DND-41 (cell line): ENCODE data around the gene TMC3.

Source experiments
- ATAC-seq: fragments of 200-7000 bp; cut with Tn5 transposase; 3 replicates; pipeline ENCODE4 v1.9.1; 2021; ENCODE audit warnings: low read depth; ENCODE audit not compliant: insufficient read depth
- DNase-seq: peaks from one replicate; pipeline ENCODE4 v3.0.0-alpha.2; 2020
- H2AFZ ChIP-seq: 2 replicates; pipeline ENCODE4 v1.6.0; 2012; ENCODE audit warnings: low read depth, low read length
- H3K27ac ChIP-seq: 2 replicates; pipeline ENCODE4 v1.5.1; 2012; ENCODE audit warnings: low read length, inconsistent platforms
- H3K27me3 ChIP-seq: fragments of 200-600 bp; sonication (generic); 2 replicates; pipeline ENCODE4 v1.6.0; 2012; ENCODE audit warnings: low read length, mild to moderate bottlenecking, inconsistent platforms; ENCODE audit not compliant: insufficient read depth, poor library complexity
- H3K36me3 ChIP-seq: 2 replicates; pipeline ENCODE4 v1.5.1; 2012; ENCODE audit warnings: low read length, inconsistent platforms; ENCODE audit not compliant: insufficient read depth
- H3K4me1 ChIP-seq: 2 replicates; pipeline ENCODE4 v1.5.1; 2012; ENCODE audit warnings: mild to moderate bottlenecking, low read length; ENCODE audit not compliant: insufficient read depth
- H3K4me2 ChIP-seq: 2 replicates; pipeline ENCODE4 v1.6.0; 2012; ENCODE audit warnings: mild to moderate bottlenecking, moderate library complexity, low read length, inconsistent platforms; ENCODE audit not compliant: insufficient read depth
- H3K4me3 ChIP-seq, 2 experiments: fragments of 200-600 bp in 1 of 2; shearing (Covaris generic) in 1 of 2; 2 replicates each; pipeline ENCODE4 v1.5.1; 2012 to 2016; ENCODE audit warnings: inconsistent platforms in 2 of 2, low read length in 2 of 2, mild to moderate bottlenecking in 2 of 2, low read depth in 1 of 2, moderate library complexity in 1 of 2
- H3K79me2 ChIP-seq: 2 replicates; pipeline ENCODE4 v1.6.0; 2012; ENCODE audit warnings: low read length, inconsistent platforms; ENCODE audit not compliant: insufficient read depth
- H3K9ac ChIP-seq: 2 replicates; pipeline ENCODE4 v1.6.0; 2012; ENCODE audit warnings: low read depth, mild to moderate bottlenecking, inconsistent platforms, low read length, moderate library complexity
- H3K9me3 ChIP-seq: 2 replicates; pipeline ENCODE4 v1.5.1; 2012; ENCODE audit warnings: low read length, moderate library complexity, mild to moderate bottlenecking, inconsistent platforms; ENCODE audit not compliant: insufficient read depth, severe bottlenecking
- H4K20me1 ChIP-seq: 2 replicates; pipeline ENCODE4 v1.6.0; 2012; ENCODE audit warnings: low read length; ENCODE audit not compliant: insufficient read depth
- EZH2 ChIP-seq: IDR thresholded peaks from 3 replicates; pipeline ENCODE4 v1.6.1; 2012; ENCODE audit warnings: borderline replicate concordance, low read depth, mild to moderate bottlenecking, moderate library complexity, low read length, inconsistent platforms; ENCODE audit not compliant: severe bottlenecking
- TF ChIP-seq, protein P1 (sequence below): IDR thresholded peaks from 2 replicates; pipeline ENCODE4 v1.5.1; 2012; ENCODE audit warnings: borderline replicate concordance, low read length, moderate library complexity, mild to moderate bottlenecking; ENCODE audit not compliant: poor library complexity, severe bottlenecking; ENCODE audit errors: extremely low read depth

TMC3 gene

DNA sequence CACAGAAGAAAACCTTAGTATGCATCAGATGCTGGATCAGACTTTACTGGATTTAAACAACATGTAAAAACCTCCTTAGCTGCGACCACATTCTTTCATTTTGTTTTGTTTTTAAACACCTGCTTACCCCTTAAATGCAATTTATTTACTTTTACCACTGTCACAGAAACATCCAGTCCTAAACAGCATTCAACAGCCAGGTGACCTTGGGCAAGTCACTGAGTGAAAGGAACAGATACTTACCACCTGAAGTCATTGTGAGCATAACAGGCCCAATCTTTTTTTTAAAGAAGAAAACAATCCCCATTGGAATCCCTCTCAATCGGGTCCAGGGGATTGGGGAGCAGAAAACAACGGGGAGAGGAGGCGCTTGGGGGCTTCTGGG is 50.5 kb downstream of the TMC3 start:
- DNase-seq (no peak), ATAC-seq (no peak)
- peak overlapping the region; percentile 72 for H3K9ac ChIP-seq
- H3K4me2 ChIP-seq, result peak overlapping the region; percentile 83
- peak overlapping the region; percentile 65 for H3K27ac ChIP-seq
- H2AFZ ChIP-seq, result peak overlapping the region; percentile 89
- H3K27me3 ChIP-seq, result no peaks in the 10 kb centered on the region
- H4K20me1 ChIP-seq, result no peaks in the 10 kb centered on the region
- peaks cover 30% of the 10 kb centered on the region for H3K4me1 ChIP-seq
- peaks cover 17% of the 10 kb centered on the region for H3K36me3 ChIP-seq
- H3K79me2 ChIP-seq, result no peaks in the 10 kb centered on the region
- TF ChIP-seq, protein P1, sequence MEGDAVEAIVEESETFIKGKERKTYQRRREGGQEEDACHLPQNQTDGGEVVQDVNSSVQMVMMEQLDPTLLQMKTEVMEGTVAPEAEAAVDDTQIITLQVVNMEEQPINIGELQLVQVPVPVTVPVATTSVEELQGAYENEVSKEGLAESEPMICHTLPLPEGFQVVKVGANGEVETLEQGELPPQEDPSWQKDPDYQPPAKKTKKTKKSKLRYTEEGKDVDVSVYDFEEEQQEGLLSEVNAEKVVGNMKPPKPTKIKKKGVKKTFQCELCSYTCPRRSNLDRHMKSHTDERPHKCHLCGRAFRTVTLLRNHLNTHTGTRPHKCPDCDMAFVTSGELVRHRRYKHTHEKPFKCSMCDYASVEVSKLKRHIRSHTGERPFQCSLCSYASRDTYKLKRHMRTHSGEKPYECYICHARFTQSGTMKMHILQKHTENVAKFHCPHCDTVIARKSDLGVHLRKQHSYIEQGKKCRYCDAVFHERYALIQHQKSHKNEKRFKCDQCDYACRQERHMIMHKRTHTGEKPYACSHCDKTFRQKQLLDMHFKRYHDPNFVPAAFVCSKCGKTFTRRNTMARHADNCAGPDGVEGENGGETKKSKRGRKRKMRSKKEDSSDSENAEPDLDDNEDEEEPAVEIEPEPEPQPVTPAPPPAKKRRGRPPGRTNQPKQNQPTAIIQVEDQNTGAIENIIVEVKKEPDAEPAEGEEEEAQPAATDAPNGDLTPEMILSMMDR, result no peak
- no peak for TF ChIP-seq EZH2
- no peaks in the 10 kb centered on the region for H3K9me3 ChIP-seq
- peak overlapping the region; percentile 37 to 81 for H3K4me3 ChIP-seq

- Histone ChIP-seq H3K4me2 (peak overlapping the region; percentile 83), H3K4me1 (peaks cover 30% of the 10 kb centered on the region), H3K9ac (peak overlapping the region; percentile 72; the same call in 1 of the 2 replicates), H3K9me3 (no peaks in the 10 kb centered on the region), H3K4me3 (peak overlapping the region in 1 of 2 experiments; percentile 81; a peak in 1 of 4 replicates), H3K27ac (no peak overlapping the region), H2AFZ (no peak overlapping the region), H3K36me3 (peaks cover 24% of the 10 kb centered on the region), H4K20me1 (no peaks in the 10 kb centered on the region), H3K27me3 (no peaks in the 10 kb centered on the region), H3K79me2 (no peaks in the 10 kb centered on the region)
- DNase-seq, result no peak
- TF ChIP-seq, protein P1, result no peak
- TF ChIP-seq EZH2, result no peak
- no peak for ATAC-seq
These were observed 51.2 kb downstream of the TMC3 start for GRCh38 chr15:81322676-81323253.

GRCh38 chr15:81321667-81322066 is 52.3 kb downstream of the TMC3 start:
- H2AFZ ChIP-seq, result no peak overlapping the region
- DNase-seq (no peak), ATAC-seq (no peak)
- no peaks in the 10 kb centered on the region for H3K27me3 ChIP-seq
- no peaks in the 10 kb centered on the region for H3K9me3 ChIP-seq
- H3K27ac ChIP-seq, result no peak overlapping the region
- H3K4me2 ChIP-seq, result no peak overlapping the region
- no peaks in the 10 kb centered on the region for H4K20me1 ChIP-seq
- no peak overlapping the region for H3K4me3 ChIP-seq
- no peaks in the 10 kb centered on the region for H3K79me2 ChIP-seq
- TF ChIP-seq EZH2, result no peak
- TF ChIP-seq, protein P1, result no peak
- peaks cover 30% of the 10 kb centered on the region for H3K4me1 ChIP-seq
- H3K9ac ChIP-seq, result no peak overlapping the region
- peaks cover 32% of the 10 kb centered on the region for H3K36me3 ChIP-seq

GRCh38 chr15:81317642-81318017 is 56.4 kb downstream of the TMC3 start:
- Histone ChIP-seq H3K4me1 (peaks cover 7% of the 10 kb centered on the region), H3K27me3 (no peaks in the 10 kb centered on the region), H3K36me3 (peaks cover 54% of the 10 kb centered on the region), H3K4me3 (no peak overlapping the region), H3K9ac (no peak overlapping the region), H3K9me3 (no peaks in the 10 kb centered on the region), H4K20me1 (no peaks in the 10 kb centered on the region), H3K4me2 (no peak overlapping the region), H2AFZ (no peak overlapping the region), H3K27ac (no peak overlapping the region), H3K79me2 (no peaks in the 10 kb centered on the region)
- no peak for TF ChIP-seq EZH2
- TF ChIP-seq, protein P1, result no peak
- DNase-seq (no peak), ATAC-seq (no peak)
